Muscle of leg (tissue), 11 donors: ENCODE measurements around the gene SULF2. TPM values are rescaled to one million over a fixed set of nuclear protein-coding genes. Genes with fewer than 3 reads are reported as not detected.

ENCODE experiments used
- DNase-seq: peaks from one replicate; pipeline ENCODE4 v3.0.0; 2013
- H3K27ac ChIP-seq: one replicate; pipeline ENCODE4 v1.5.1; 2013; ENCODE audit warnings: mild to moderate bottlenecking, low read length, control low read depth
- H3K27me3 ChIP-seq: one replicate; pipeline ENCODE4 v1.6.1; 2013; ENCODE audit warnings: low read length; ENCODE audit not compliant: control insufficient read depth, insufficient read depth
- H3K36me3 ChIP-seq: one replicate; pipeline ENCODE4 v1.6.1; 2013; ENCODE audit warnings: low read length; ENCODE audit not compliant: control insufficient read depth, insufficient read depth
- H3K4me1 ChIP-seq: one replicate; pipeline ENCODE4 v1.6.1; 2013; ENCODE audit warnings: low read length; ENCODE audit not compliant: control insufficient read depth, insufficient read depth
- H3K4me3 ChIP-seq: one replicate; pipeline ENCODE4 v1.5.1; 2013; ENCODE audit warnings: low read length, control low read depth
- H3K9me3 ChIP-seq: replicated peaks from 2 replicates; pipeline ENCODE4 v1.6.1; 2013; ENCODE audit warnings: low read depth, low read length; ENCODE audit not compliant: control insufficient read depth
- WGBS: methylation state at CpG from one replicate; pipeline ENCODE4 v1.1.5; 2013; ENCODE audit warnings: missing lambda C conversion rate; ENCODE audit not compliant: insufficient coverage; 5-methylcytosine and 5-hydroxymethylcytosine counted together
- polyA plus RNA-seq, 8 donors: library from polyadenylated mRNA; unstranded; fragments of 120-200 nt; gene quantifications; one replicate each; pipeline versions ENCODE4 v1.2.1 to v1.2.3, GENCODE V29; 2013; ENCODE audit warnings: inconsistent platforms in 1 of 8, low replicate concordance in 1 of 8; ENCODE audit not compliant: insufficient read length in 8 of 8, insufficient read depth in 1 of 8
- total RNA-seq: library from RNA; stranded (reverse); fragments of 120-200 nt; gene quantifications from one replicate; pipeline ENCODE4 v1.2.4, GENCODE V29; 2013

Gene SULF2
- total and polyA plus RNA-seq, 9 donors = 31.6 to 121 (median 56.4) TPM

DNA sequence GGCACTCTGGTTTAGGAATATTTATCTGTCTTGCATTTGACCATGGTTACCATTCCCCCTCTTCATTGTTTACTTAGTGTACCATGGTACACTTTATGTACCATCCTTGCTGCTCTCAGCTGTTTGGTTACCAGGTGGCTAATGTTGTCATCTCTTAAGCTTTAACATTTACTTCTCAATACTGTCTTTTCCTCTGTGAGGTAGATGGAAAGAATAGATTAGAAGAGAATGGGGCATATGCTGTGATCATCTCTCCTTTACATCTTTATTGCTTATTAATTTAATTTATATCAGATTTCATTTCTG lies 174.4 kb downstream of the SULF2 start:
- Histone ChIP-seq H3K27ac (no peak overlapping the region), H3K4me3 (no peak overlapping the region), H3K9me3 (no peaks in the 10 kb centered on the region), H3K4me1 (no peaks in the 10 kb centered on the region), H3K36me3 (no peaks in the 10 kb centered on the region), H3K27me3 (no peaks in the 10 kb centered on the region)
- DNase-seq = no peak

DNA sequence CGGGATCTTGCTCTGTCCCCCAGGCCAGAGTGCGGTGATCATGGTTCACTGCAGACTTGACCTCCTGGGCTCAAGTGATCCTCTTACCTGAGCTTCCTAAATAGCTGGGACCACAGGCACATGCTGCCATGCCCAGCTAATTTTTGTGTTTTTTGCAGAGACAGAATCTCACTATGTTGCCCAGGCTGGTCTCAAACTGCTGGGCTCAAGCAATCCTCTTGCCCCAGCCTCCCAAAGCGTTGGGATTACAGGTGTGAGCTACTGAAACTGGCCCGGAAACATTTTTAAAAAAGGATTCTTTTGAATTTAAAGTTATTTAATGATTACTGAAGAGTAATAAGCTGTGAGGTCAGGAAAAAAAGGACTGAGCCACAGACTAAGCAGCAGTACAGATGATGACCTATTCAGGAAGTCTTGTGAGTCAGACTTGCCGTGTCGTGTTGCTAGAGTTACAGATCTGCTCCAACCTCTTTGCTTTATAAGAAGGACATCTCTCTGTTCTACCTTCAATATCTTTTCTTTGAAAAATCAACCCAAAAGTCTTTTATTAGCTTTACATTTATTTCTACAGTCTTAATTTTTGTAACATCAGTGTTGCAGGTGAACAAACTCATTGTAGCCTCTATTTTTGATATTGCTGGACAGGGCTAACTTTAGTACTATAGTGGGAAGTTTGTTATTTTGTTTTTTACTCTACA lies 174.9 kb downstream of the SULF2 start:
- no peak overlapping the region for H3K4me3 ChIP-seq
- DNase-seq = peak; percentile 89
- 94% methylated on average over 3 of the region's 6 CpGs for WGBS
- no peaks in the 10 kb centered on the region for H3K27me3 ChIP-seq
- H3K9me3 ChIP-seq = no peaks in the 10 kb centered on the region
- no peaks in the 10 kb centered on the region for H3K36me3 ChIP-seq
- no peak overlapping the region for H3K27ac ChIP-seq
- H3K4me1 ChIP-seq = no peaks in the 10 kb centered on the region

DNA sequence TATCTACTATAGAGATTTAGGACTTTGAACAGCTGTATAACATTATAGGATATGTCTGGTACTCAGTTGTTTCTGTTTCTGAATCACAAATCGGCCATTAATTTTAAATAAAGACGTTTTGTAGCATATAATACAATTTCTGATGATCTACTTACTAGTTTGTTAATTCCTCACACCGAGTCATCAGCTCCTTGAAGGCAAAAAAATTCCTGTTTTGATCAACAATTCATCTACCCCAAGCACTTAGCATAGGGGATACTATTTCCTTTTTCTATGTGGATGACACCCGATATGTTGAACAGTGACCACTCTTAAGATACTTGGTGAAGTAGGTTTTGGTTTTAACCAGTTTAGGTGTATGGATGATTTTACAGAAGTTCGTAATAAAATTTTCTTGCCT lies 176.3 kb downstream of the SULF2 start:
- Histone ChIP-seq H3K4me1 (no peaks in the 10 kb centered on the region), H3K9me3 (no peaks in the 10 kb centered on the region), H3K36me3 (no peaks in the 10 kb centered on the region), H3K4me3 (no peak overlapping the region), H3K27me3 (no peaks in the 10 kb centered on the region), H3K27ac (no peak overlapping the region)
- no CpG with 5 or more reads among the region's 5 CpGs for WGBS
- DNase-seq = no peak
